HS-5 (cell line): ENCODE measurements around the gene IGFBP6.
"Not testable (repeated sequence)": the region's sequence is repeated elsewhere in the genome, so short reads cannot be mapped to it uniquely, and the experiment has no call there.

Experiments used
- DNase-seq: peaks from one replicate; pipeline ENCODE4 v3.0.0-alpha.2; 2012; ENCODE audit warnings: low read depth

The IGFBP6 gene

DNA sequence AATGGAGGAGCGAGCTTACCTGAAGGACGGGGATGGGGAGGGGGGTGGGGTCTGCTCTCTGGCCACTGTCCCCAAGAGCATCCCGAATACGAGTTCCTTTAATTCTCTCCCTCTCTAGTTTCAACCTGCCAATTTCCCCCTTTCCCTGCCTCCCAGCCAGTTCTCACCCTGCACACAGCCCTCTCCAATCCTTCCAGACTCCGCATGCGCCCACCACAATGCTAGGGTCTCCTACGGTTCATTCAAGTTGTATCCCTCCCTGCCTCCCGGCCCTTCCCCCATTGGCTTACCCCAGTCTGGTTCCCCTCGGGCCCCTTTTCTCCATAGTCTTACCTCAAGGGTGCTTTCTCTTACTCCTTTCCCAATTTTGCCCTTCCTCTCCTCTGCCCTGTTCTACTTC, 708 bp upstream of the IGFBP6 start:
- DNase-seq, result no peak

DNA sequence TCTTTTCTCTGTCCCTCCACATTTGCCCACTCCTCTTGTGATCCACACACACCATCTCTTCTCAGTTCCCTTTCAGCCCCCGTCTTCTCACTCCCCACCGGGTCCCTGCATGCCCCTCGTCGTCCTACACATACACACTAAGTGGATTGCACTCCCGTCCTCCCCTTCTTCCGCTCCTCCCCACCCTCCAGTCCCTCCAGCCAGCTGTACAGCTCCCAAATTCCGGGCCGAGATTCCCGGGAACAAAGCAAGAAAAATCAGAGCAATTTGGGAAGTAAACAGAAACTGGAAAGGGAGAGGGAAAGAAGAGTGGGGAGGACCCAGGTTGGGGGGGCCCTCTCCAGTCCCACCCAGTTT, 282 bp upstream of the IGFBP6 start:
- peak; percentile 10 for DNase-seq

DNA sequence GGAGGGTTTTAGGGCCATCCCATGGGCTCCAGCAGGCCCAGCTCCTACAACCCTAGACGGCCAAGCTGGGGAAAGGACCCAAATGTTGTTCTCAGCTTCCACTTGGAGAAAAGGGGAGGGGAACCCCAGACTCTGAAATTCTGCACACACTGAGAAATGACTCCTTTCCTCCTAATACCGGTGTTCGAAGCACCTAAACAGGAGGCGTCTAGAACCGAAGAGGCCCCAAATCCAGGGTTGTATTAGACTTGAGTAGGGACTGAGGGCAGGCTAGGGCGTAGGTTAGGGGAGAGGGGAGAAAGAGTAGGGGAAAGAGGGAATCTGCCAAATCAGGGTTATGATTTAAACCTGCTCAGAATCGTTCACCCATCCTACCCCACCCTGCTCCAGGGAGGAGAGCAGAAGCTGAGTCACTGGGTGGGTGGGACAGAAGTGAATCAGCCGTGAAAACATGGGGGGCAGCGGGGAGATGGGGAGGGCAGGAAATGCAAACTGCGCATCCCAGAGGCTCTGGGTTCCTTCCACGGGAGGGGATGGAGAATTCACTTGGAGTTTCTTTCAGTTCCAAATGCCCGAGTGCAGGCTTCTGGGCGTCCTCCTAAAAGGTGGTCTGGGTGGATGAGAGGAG, 1.0 kb downstream of the IGFBP6 start:
- DNase-seq, result peak; percentile 79

DNA sequence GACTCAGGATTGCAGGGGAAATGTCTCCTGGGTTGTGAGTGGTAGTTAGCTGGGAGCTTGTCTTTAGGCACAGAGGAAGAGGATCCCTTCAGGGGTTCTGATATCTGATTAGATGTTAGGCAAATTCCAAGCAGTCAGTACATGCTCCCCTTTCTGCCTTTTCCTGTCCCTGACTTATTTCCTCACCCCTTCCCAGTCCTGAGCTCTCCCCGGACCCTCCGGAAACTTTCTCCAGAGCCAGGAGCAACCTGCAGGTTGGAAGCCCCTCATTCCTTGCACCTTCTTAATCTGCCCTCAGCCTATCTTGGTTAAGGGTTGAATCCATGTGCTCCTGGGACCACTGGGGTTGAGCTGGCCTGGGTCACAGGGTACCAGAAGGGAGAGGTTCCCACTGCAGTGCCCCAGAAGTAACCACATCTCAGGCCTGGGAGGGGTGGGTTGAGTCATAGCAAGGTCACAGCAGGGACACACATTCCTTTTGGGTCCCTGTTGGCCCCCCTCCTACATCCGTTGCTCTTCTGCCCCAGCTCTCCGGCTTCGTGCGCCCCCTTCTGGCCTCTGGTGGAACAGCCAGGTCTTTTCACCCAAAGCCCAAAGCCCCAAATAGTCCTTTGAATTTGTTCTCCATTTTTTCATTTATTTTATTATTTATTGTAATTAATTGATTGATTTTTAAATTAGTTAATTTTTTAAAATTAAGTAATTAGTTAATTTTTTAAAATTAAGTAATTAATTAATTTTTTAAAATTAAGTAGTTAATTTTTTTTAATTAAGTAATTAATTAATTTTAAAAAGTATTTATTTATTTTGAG, 1.8 kb downstream of the IGFBP6 start:
- peak; percentile 92 for DNase-seq

DNA sequence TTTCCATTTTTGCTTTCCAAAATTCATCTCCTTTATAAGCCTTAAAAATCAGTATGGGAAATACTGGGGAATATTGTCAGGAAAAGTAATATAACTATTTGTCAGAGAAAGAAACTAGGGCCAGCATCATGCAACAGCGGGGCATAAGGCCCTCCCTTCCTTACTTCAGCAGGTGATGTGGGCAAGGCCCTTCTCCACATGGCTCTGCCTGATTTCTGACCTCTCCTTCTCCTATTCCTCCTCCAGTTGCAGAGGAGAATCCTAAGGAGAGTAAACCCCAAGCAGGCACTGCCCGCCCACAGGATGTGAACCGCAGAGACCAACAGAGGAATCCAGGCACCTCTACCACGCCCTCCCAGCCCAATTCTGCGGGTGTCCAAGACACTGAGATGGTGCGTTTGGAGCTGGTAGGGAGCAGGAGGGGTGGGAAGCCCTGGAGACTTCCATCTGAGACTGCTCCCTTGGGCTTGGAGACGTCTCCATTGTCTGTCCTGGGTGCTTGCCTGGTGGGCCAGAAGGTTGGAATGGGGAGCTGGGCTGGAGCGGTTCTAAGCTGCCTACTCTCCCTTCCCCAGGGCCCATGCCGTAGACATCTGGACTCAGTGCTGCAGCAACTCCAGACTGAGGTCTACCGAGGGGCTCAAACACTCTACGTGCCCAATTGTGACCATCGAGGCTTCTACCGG, 3.1 kb downstream of the IGFBP6 start:
- DNase-seq, result no peak

DNA sequence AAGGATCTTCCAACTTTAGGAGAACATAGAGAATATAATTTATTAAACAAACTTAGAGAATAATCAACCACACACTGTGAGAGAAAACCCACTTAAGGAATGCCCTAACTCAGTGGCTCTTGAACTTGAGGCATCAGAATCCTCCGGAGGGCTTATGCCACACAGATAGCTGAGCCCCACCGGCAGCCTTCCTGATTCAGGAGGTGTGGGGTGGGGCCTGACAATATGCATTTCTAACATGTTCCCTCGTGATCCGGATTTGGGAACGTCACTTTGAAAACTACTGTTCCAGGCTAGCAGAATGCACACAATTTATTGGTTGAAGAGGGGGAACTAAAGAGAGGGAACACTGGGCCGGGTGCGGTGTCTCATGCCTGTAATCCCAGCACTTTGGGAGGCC, 3.8 kb downstream of the IGFBP6 start:
- no peak for DNase-seq

DNA sequence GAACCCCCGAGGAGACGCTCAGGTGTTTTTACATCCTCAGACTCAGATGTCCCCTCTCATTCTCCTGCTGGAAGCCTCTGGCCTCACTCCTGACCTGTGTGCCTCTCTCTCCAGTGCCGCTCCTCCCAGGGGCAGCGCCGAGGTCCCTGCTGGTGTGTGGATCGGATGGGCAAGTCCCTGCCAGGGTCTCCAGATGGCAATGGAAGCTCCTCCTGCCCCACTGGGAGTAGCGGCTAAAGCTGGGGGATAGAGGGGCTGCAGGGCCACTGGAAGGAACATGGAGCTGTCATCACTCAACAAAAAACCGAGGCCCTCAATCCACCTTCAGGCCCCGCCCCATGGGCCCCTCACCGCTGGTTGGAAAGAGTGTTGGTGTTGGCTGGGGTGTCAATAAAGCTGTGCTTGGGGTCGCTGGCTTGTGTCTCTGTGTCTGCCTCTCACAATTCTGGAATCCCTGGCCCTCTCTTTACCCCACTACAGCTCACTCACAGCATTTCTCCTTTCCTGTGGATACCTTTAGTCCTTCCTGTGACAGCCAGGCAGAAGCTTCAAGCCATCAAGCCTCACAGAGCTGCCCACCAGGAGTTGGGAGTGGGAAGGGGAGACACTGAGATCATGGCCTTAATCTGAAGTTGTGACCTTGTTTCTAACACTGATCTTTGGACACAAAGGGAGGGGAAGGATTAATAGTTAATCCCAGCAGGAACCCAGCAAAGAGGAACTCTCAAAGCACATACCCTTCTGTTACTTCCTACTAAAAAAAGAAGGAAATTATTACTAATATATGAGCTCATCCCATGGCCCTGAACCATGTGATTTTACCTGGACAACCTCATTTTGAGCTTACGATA, 4.7 kb downstream of the IGFBP6 start:
- no peak for DNase-seq

DNA sequence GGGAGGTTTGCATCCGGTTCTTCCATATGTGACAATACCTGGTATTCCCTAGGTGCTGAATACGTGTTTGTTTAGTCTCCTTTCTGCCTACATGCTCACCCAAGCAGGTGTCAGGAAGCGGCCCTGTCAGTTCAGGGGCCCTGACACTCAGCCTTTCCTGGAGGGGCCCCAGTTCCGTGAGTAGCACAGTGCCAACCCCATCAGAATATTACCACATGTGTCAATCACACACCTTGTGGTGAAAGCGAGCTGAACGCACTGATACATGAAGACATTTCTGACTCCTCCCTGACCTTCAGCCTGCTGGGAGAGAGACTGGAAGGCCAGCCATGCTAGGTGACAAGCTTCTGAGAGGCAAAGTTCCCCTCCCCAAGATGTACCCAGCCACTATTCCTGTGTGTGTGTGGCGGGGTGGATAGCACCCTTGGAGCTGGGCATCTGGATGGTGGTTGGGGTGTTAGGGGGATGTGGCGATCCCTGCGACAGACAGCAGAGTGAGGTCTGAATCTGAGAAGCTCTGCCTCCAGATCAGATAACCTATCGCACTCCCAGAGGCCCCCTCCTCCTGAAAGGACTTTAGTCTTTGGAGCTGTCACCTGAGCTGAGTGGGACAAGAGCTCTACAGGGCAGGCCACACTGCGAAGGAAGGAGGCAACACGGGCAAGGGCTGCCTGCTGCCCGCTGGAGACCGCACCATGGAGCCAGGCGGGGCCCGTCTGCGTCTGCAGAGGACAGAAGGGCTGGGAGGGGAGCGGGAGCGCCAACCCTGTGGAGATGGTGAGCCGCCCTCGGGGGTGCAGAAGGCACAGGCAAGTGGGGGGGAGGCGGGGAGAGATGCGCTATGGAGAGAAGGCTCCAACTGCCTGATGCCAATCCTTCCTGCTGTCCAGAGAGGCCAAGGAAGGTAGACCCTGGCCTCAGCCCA, 5.7 kb downstream of the IGFBP6 start, which contains the start of gene SOAT2:
Gene SOAT2, plus strand, starts transcription at position 604 of the 925 bp plus-strand sequence. Its CDS starts 92 bp downstream, at position 696.
- no peak for DNase-seq

DNA sequence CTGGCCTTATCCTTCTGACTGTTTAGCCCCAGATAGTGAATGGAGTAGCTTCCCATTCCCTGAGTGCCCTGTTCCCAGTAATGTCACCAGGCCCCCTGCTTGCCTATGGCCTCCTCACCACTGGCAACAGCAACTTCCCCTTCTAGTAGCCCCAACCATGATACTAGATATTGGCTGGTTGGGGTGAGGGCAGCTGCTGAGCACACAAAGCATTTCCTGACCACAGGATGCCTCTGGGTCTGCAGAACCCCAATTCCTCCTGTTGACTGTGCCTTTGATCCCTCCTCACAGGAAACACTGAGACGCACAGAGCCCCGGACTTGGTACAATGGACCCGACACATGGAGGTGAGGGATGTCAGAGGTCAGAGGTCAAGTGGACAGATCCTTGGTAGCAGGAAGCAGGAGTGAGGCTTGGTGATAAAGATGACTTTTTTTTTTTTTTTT, 6.4 kb downstream of the IGFBP6 start:
- DNase-seq, result no peak

DNA sequence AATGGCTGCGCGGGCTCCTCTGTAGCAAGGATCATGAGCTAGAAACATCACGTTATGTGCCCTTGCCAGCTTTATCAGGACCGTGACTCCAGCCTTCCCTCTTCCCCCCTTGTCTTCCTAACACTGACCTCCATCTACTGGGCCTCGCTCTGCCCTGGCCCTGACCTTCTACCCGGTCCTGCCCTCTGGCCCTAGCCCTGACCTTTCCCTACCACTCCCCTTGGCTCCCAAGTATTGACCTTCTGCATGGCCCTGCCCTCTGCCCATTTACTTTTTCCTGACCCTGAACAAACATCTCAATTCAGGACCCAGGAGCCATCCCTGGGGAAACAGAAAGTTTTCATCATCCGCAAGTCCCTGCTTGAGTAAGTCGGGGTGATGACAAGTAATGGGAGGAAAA, 7.8 kb downstream of the IGFBP6 start:
- DNase-seq, result no peak

DNA sequence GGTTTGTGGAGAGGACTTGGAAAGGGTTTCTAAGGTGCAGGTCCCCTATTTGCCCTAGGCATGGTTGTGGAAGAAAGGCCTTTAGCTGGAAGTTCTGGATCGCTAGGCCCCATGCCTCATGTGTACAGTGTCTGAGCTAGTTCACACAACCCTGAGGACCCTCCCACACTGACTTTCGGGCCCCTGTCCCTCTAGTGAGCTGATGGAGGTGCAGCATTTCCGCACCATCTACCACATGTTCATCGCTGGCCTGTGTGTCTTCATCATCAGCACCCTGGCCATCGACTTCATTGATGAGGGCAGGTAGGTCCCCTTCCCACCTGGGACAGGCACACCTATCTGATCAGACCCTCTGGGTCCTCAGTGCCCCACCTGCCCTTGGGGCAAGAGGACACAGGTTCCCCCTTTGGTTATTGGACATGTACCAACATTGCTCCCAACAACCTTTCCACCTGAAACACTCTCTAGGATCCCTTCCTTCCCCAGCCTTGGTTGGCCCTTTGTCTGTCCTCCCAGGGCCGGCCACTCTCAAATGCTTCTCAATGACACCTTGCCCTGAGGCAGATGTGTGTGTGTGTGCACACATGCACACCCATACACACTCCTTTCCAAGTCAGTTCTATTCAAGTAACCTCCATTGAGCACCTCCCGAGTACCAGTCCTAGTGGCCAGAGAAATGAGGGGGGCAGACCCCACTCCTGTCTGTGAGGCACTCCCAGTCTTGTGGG, 8.4 kb downstream of the IGFBP6 start:
- no peak for DNase-seq

DNA sequence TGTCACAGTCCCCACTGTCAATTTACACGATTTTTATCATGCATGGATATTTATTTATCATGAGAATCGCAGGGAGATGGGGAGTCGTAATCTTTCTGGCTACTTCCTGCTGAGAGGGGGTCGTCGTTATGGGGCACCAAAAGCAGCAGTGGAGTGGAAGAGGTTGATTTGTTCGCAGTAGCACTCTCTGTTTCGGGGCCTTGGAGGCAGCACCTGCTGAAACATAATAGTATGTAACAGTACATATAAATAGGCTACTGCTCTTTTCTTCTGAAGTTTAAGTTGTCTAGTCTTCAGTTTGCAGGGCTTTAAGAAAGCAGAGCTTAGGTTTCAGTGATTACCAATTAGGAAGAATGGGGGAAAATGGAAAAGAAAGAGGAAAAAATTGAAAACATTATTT, 9.7 kb downstream of the IGFBP6 start:
- no peak for DNase-seq

DNA sequence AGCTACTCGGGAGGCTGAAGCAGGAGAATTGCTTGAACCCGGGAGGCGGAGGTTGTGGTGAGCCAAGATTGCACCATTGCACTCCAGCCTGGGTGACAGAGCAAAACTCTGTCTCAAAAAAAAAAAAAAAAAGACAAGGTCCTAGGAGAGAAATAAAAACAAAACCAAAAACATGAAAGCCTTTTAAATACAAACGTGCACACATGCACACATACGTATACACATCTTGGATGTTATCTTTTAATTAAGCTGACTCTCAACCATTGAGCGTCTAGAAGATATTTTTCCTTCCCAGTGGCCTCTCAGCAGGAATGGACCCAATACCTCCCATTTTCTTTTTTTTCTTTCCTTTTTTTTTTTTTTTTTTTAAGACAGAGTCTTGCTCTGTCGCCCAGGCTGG, 15.0 kb downstream of the IGFBP6 start:
- DNase-seq, result not testable (repeated sequence)

DNA sequence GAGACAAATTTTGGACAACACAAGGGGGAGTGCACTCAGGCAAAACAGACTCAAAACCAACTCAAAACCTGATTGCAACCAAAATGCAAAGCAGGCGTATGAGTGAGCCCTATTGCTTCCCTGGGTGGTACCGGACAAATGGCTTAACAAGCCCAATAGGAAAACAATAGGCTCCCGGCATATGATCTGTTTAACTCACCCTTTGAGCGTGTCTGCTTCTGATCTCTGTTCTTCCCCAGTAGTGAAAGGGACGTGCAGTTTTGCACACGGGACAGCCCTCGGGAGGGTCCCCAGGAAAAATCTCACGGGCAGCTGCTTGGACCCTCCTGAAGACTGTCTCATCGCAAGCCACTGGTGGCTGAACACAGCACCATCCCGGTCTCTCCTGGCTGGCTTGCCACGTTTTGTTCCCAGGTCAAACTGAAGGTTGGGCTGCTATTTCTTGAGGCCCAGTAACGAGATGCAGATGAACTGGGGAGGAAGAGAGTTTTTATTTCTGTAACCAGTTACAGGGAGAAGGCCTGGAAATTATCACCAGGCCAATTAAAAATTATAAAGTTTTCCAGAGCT, 15.8 kb downstream of the IGFBP6 start:
- DNase-seq, result no peak

DNA sequence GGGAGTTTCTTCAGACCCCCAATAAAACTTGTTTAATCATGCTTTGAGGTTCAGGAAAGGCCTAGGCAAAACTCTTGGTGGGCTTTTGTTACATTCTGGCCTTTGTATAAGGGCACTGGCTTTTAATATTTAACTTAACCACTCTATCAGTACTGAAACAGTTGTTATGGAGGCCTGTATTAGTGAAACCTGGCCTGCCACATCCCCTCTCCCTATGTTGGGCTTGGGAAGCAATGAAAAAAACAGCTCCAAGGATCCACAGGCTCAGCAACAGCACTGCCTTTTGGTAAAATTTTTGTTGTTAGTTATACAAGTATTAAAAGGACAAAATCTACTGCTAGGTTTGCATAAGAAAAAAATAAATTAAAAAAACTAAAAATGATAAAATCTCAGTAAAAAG, 16.5 kb downstream of the IGFBP6 start:
- no peak for DNase-seq

DNA sequence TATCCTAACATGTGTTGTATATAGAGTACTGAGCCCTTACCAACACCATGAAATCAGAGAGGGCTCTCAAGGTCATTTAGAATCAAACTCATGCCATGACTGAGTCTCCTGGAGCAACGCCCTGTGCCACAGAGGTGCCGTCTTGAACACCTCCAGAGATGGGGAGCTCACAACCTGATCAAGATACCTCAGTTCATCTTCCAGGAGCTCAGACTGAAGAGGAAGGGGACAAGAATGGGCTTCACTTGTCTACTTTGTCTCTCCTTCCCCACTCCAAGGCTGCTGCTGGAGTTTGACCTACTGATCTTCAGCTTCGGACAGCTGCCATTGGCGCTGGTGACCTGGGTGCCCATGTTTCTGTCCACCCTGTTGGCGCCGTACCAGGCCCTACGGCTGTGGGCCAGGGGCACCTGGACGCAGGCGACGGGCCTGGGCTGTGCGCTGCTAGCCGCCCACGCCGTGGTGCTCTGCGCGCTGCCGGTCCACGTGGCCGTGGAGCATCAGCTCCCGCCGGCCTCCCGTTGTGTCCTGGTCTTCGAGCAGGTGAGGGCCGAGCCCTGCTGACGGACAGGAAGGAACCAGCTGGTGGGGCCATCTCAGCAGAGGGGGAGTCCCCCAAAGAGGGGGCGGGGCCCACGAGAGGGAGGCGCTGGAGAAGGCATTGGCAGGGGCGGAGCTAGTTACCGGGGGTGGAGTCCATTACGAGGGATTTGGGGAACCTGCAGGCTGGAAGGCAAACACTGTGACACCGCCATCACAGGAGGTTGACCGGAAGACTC, 17.8 kb downstream of the IGFBP6 start:
- no peak for DNase-seq

DNA sequence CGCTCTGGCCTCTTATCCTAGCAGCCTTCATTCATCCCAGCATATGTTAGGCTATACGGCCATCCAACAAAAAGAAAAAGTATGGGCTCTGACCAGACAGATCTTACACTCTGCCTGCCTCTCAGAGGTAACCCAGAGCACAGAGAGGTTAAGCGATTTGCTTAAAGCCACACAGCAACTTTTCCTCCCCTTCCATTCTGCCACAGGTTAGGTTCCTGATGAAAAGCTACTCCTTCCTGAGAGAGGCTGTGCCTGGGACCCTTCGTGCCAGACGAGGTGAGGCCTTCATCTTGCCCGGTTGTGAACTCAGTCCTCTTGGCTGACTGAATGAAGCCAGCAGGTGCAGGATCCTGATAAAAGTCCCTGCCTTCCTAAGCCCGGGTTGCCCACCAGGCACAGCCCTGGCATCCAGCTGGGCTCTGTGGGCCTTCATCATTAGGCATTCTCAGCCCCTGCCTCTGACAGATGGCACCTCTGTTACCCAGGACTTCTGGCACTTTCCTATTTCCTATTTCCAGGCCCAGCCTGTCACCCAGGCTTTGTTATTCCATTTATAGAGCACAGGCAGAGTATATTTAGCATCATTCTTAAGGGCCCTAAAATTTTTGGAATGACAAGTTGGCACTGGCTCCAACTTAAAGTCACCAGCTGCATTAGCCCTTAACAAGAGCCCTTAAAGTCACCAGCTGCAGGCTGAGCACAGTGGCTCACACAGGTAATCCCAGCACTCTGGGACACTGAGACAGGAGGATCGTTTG, 18.6 kb downstream of the IGFBP6 start:
- no peak for DNase-seq

DNA sequence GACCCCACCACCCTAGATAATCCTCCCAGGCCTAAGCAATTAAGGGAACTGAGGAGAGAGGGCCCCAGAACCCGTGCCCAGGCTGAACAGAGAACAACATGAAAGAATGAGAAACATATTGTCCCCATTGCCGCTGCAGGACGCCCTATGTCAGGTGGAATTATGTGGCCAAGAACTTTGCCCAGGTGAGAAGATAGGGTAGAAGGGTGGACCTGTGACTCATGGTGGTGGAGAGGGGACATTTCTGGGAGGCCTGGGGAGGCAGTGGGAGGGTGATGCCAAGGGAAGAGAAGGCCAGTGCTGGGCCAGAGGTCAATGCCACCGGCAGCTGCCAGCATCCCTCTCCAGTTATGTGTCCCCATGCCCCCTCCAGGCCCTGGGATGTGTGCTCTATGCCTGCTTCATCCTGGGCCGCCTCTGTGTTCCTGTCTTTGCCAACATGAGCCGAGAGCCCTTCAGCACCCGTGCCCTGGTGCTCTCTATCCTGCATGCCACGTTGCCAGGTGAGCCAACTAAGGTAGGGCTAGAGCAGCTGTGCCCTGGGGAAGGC, 21.4 kb downstream of the IGFBP6 start:
- DNase-seq, result no peak
